IPS DF 19.7 (cell line): ENCODE measurements around the gene NOTCH4.

Experiments used
- DNase-seq: peaks from one replicate; pipeline ENCODE4 v3.0.0-alpha.2; 2013; ENCODE audit warnings: low read depth, low spot score

The NOTCH4 gene

GRCh38 chr6:32181915-32182529 lies 41.8 kb downstream of the NOTCH4 start:
- no peak for DNase-seq

- DNase-seq = no peak
These were observed 42.6 kb downstream of the NOTCH4 start for GRCh38 chr6:32181148-32181702.

- no peak for DNase-seq
These were observed 44.0 kb downstream of the NOTCH4 start for GRCh38 chr6:32179766-32180405.

GRCh38 chr6:32178547-32179440 lies 45.1 kb downstream of the NOTCH4 start:
- DNase-seq = no peak

DNA sequence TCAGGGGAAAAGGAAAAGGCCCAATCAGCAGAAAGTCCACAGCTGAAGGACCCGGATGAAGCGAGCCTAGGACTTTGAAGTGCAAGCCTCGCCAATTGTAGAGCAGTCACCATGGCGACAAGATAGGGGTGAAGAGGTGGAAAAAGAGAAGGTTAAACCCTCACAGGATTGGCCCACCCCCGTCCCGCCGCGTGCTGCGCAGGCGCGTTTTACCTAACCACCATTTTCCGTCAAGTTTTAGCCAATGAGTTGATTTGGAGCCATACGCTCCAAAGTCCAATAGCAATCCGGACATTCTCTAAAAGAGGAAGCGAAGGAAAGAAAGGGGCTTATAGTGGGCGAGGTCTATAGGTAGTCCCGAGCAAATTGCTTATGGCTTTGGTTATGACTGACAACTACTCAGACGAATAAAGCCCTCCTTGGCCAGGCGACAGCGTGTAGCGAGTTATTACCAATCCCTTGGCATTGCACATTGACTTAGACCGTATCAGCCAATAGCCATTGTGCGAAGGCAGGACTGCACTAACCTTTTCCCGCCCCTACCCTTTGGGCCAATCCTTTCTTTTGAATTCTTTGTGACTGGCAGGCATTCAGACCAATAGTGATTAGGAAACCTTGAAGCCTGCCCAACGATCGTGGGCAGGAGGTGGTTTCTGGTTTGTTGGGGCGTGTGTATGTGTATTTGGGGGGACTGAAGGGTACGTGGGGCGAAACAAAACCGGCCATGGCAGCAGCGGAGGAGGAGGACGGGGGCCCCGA lies 45.9 kb downstream of the NOTCH4 start, which contains the start of gene RNF5:
TSS of gene RNF5 (plus strand) at position 618 of the 759 bp plus-strand sequence. CDS start at position 725, 107 bp downstream.
- peak; percentile 100 for DNase-seq

- no peak for DNase-seq
These were observed 46.6 kb downstream of the NOTCH4 start for GRCh38 chr6:32177183-32177787.

DNA sequence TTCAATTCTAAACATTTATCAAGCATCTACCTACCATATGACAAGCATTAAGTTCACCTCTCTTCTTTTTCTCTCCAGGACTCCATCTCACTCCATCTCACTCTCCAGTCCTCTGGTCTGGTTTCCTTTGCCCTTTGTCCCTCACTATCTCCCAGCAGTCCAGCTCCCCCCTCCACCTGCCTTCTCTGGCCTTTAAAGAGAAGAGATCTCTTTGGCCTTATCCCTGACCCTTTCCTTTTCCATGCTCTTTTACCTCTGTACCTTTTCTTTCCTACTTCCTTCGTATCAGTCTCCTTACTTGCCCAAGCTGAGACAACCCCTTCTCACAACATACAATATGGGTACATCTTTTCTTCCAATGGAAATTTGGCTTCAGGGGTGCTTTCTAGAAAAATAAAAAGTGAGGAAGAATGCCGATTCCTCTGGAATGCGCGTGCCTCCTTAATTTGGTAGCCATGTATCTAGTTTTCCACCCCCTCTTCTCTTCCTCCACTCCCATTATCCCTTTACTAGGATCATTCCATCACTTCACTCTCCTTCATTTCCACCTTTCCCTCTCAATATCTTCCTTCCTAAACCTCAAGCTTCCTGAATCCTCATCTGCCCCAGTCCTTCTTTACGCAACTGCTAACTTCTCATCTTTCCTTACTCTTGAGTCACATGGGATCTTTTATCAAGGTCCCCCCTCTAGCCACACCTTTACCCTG lies 47.2 kb downstream of the NOTCH4 start:
- DNase-seq = no peak

DNA sequence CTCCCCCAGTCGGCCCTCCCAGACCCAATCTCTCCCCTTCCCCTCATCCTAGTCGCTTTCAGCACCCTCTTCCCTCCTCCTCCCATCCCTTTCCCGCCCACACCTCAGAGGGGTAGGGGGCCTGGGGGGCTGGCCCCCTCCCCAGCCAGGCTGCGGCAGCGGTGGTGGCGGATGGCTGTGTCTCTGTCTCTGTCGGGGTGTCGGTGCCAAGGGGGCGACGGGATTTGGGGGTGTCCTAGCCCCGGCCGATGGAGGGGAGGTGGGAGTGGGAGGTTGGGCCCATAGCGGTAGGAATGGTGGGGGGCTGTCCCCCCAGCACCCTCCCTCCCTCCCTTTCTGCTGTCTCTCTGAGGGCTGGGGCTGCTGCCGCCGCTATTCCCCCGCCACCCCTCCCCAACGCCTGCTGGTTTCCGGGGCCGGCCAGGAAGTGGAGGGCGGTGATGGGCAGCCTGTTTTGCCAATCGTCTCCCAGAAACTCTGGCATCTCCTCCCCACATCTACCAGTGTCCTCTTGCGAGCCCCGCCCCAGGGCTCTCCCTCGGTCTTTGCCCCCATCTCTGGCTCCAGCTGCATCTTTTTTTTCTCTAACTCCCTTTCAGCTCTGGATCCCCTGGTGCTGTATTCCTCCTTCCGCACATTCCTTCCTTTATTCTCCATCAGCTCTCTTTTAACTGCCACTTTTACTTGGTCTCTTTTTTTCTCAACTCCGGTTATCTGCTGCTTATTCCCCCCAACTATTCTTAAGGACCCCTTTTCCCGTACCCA lies 48.0 kb downstream of the NOTCH4 start, which contains the start of gene AGPAT1:
TSS of gene AGPAT1 (minus strand) at position 374 of the 765 bp plus-strand sequence. CDS start 4,588 bp downstream, outside the sequence.
- DNase-seq = peak; percentile 95

DNA sequence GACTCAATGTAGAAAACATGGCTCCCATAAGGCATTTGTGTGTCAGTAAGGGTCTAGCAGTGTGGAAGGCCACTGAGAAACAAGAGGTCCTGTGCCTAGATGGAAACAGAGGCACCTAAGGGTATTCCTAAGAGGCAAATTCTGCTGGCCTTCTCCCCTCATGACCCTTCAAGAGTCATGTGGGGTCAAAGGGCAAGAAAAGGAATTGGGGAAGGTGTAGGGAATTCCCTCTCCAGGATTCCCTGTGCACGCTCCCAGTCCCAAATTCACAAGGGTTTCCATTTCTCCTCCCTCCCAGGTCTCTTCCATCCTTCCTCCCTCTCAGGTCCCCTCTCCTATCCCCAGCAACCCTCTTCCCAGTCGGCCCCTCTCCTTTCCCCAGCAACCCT lies 48.6 kb downstream of the NOTCH4 start:
- no peak for DNase-seq

DNA sequence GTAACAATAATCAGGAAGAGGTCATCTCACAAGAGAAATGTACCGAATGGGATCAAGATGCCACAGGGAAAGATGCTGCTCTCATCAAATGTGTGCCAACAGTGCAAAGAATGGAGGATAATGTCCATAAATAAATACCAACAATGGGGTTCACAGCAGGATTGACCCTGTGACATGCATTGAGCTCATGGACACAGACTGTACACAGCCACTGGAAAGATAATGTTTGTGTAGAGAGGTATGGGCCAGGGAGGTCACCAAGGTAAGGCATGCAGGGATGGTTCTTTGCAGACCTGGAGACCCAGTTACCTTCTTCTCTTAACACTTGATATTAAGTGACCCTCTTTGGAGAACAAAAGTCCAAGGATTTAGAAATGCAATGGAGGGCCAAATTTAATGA lies 49.5 kb downstream of the NOTCH4 start:
- DNase-seq = no peak

DNA sequence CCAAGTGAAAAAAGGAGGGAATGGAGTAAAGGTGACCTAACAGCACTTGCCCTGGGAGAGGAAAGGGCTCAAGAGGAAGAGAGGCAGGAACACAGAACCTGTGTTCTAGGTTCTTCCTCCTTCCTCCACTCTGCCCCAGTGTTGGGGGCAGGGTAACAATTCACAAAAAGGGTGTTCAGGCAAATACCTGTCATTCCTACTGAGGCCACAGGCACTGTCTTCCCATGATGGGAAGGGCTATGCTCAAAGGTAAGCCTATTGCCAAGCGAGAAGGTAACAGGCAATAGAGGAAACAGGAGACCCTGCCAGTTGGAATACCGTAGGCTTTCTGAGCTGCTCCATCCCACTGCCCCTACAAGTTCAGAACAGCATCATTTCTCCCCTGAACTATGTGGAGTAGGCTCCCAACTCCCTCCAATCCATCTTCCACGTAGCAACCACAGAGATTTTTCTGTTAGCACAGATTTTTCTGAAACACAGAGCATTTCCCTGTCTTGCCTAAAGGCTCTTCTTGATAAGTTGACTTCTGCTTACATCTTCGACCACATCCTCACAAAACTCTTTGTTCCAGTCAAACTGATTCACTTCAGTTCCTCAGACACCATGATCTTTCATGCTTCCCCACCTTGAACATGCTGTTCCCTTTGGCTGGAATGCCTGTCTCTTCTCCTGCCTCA lies 50.7 kb downstream of the NOTCH4 start:
- no peak for DNase-seq

DNA sequence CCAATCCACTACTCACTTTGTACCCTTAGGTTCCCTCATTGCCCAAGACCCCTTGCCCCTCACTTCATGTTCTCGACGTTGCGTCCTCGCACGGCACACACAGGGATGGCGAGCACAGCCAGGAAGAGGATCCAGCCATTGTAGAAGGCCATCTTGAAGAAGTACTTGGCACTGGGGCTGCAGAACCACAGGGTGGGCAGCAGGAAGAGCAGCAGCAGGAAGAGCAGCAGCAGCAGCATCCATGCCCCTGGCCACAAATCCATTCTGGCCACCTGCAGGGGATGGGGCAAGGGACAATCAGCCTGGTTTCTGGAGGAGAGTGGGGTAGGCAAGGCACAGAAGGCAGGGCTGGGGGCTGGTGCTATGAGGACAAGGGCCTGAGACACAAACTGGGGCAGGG lies 52.6 kb downstream of the NOTCH4 start:
- DNase-seq = no peak

GRCh38 chr6:32170294-32170693 lies 53.6 kb downstream of the NOTCH4 start:
- no peak for DNase-seq

DNA sequence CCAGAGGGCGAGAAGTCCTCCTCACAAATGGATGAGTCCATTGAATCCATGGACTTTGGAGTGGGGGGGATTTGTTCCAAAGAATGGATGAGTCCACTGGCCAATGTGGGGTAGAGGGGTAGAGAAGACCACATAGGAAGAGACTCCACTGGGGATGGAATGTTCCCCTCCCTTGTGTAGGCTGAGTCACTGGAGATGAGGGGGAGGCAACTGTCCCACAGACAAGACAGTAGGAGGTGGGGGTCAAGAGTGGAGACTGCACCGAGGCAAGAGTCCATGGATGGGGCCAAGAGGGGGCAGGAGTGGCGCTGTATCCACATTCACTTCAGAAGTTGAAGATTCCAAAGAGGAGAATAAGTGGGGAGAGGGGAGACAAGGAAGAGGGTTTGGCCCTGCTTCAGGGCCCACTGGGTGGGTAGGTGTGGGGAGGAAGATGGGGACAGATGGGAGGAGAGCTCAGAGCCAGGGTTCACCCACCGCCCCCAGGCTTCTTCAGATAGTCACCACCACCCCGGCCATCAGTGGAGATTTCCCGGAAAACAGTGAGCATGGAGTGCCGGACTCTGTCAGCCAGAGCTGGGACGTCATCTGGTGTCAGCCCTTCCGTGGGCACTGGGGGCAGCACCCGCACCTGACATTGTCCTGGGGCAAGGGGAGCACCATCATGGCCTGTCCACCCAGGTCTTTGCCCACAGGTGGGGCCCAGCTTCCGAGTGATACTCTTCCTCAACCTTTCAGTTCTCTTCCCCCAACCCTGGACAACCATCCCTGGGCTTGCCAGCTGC lies 54.9 kb downstream of the NOTCH4 start:
- DNase-seq = no peak

DNA sequence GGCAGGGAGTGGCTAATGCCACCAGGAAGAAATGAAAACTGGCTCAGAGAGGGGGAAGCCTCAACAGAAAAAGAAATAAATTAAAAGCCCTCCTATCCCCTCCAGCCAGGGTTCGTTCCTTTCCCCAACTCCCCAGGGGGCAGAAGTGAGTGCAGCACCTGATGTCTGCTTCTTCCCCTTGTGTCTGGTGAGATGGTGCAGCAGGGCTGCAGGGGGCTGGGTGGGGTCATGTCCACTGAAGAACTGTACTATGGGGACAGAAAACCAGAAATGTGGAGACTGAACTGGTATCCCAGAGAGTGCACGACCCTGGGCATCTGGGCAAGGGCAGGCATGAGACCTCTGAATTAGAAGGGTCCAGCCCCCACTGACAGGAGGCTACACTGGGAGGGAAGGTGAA lies 55.5 kb downstream of the NOTCH4 start:
- no peak for DNase-seq

GRCh38 chr6:32167761-32168262 lies 56.1 kb downstream of the NOTCH4 start:
- DNase-seq = no peak

DNA sequence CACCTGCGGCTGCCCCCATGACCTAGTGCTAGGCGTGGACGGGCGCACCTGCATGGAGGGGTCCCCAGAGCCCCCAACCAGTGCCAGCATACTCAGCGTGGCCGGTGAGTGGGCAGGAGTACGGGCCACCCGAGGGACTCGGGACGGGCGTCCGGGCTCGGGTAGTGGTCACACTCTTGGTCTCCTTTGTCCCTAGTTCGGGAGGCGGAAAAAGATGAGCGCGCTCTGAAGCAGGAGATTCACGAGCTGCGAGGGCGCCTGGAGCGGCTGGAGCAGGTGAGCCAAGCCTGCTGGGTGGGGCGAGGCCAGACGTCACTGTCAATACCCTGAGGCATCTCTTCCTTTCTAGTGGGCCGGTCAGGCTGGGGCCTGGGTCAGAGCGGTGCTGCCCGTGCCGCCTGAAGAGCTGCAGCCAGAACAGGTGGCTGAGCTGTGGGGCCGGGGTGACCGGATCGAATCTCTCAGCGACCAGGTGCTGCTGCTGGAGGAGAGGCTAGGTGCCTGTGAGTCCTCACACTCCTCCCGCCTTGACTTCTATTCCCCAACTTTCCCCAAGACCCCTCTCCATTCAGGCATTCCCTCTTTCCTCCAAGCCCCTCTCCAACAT lies 56.6 kb downstream of the NOTCH4 start:
- no peak for DNase-seq
